Measurements from ENCODE around the gene LHX2. TPM values are rescaled to one million over a fixed set of nuclear protein-coding genes. Genes with fewer than 3 reads are reported as not detected.
A peak's percentile ranks its signal among the peaks of the same experiment; 100 is the strongest.

The LHX2 gene
- total and polyA plus RNA-seq, 2 of the 13 experiments (the other 11 are each of a cell fraction or from before 2014, with no cell fraction given) = not detected

- in situ Hi-C loops (cut with HindIII; ENCODE audit: extremely low pct_ligation_motif_present, low pct_unique_long_range_greater_than_20kb) (no loop called here), intact Hi-C loops (cut with micrococcal nuclease; ENCODE audit: unreplicated experiment) (no loop called here)
- H3K4me2 ChIP-seq (ENCODE audit: low read depth, low read length) = peak overlapping the region; percentile 71
- H3K9ac ChIP-seq (ENCODE audit: insufficient read depth, low read depth, low read length) = no peak overlapping the region
- peak overlapping the region; percentile 30 to 63 (median 31); a peak in 3 of 6 replicates for H3K4me3 ChIP-seq (replicated peaks in 1 of 3; ENCODE audit: insufficient read depth in 1 of 3, low read depth in 2 of 3, low read length in 3 of 3)
- 0 out of 2 replicates have a peak, but pooled peaks have one; percentile 10 for TF ChIP-seq EZH2 (conservative IDR thresholded peaks at IDR 0.05; ENCODE audit: low read depth, low read length)
- TF ChIP-seq RBM22 (optimal IDR thresholded peaks at IDR 0.05; ENCODE audit: low read length) = no peak
- H3K36me3 ChIP-seq (replicated peaks in 1 of 2; ENCODE audit: control insufficient read depth in 1 of 2, insufficient read depth in 2 of 2, low read length in 2 of 2) = no peaks in the 10 kb centered on the region
- ATAC-seq (no peak), FAIRE-seq (no peak), DNase-seq (ENCODE audit: low spot score) (no peak)
- no TSS peak for BruUV-seq (replicated peaks)
- H3K27ac ChIP-seq (ENCODE audit: extremely low read length, insufficient read depth, low read length) = no peak overlapping the region
- H4K20me1 ChIP-seq (ENCODE audit: insufficient read depth, low read length) = no peaks in the 10 kb centered on the region; the same call in 1 of the 2 replicates
- H2AFZ ChIP-seq (ENCODE audit: low read length) = no peak overlapping the region
- no peaks in the 10 kb centered on the region for H3K9me3 ChIP-seq (ENCODE audit: low read length)
- ChIA-PET CTCF (ENCODE audit: low intra/inter-chr PET ratio, low total read pairs) (no interaction called here), POLR2A (no interaction called here)
- peaks cover 20% of the 10 kb centered on the region for H3K4me1 ChIP-seq (ENCODE audit: insufficient read depth, low read length)
- 24% methylated on average over 27 of the region's 43 CpGs for WGBS (ENCODE audit: low lambda C conversion rate)
- no peaks in the 10 kb centered on the region for H3K79me2 ChIP-seq (ENCODE audit: insufficient read depth, low read length)
- H3K27me3 ChIP-seq (ENCODE audit: control insufficient read depth in 1 of 2, insufficient read depth in 2 of 2, low read length in 2 of 2) = peaks cover 22 to 84% of the 10 kb centered on the region in 2 experiments; a peak in 4 of 5 replicates
Measured at GRCh38 chr9:123998970-123999621, 12.5 kb upstream of the LHX2 start.

GRCh38 chr9:123999661-124000060 is 11.9 kb upstream of the LHX2 start:
- Histone ChIP-seq H3K4me3 (replicated peaks in 1 of 3; ENCODE audit: insufficient read depth in 1 of 3, low read depth in 2 of 3, low read length in 3 of 3) (peak overlapping the region in 1 of 3 experiments; percentile 58; a peak in 2 of 6 replicates), H3K4me1 (ENCODE audit: insufficient read depth, low read length) (peaks cover 20% of the 10 kb centered on the region), H3K27me3 (ENCODE audit: control insufficient read depth in 1 of 2, insufficient read depth in 2 of 2, low read length in 2 of 2) (peaks cover 22 to 83% of the 10 kb centered on the region in 2 experiments; a peak in 4 of 5 replicates), H4K20me1 (ENCODE audit: insufficient read depth, low read length) (no peaks in the 10 kb centered on the region; the same call in 1 of the 2 replicates), H3K79me2 (ENCODE audit: insufficient read depth, low read length) (no peaks in the 10 kb centered on the region), H3K27ac (ENCODE audit: extremely low read length, insufficient read depth, low read length) (no peak overlapping the region), H2AFZ (ENCODE audit: low read length) (no peak overlapping the region), H3K4me2 (ENCODE audit: low read depth, low read length) (peak overlapping the region; percentile 51; the same call in 1 of the 2 replicates), H3K36me3 (replicated peaks in 1 of 2; ENCODE audit: control insufficient read depth in 1 of 2, insufficient read depth in 2 of 2, low read length in 2 of 2) (no peaks in the 10 kb centered on the region), H3K9ac (ENCODE audit: insufficient read depth, low read depth, low read length) (no peak overlapping the region), H3K9me3 (ENCODE audit: low read length) (no peaks in the 10 kb centered on the region)
- no peak for TF ChIP-seq PREB (CRISPR knock-in tag; IDR thresholded peaks at IDR 0.05)
- no peak for TF ChIP-seq ZNF775 (CRISPR knock-in tag; IDR thresholded peaks at IDR 0.05; ENCODE audit: borderline replicate concordance)
- ATAC-seq = peak; percentile 51
- POLR2A ChIA-PET = no interaction called here
- CTCF ChIA-PET (ENCODE audit: low intra/inter-chr PET ratio, low total read pairs) = no interaction called here
- WGBS (ENCODE audit: low lambda C conversion rate) = no CpG with 5 or more reads among the region's 64 CpGs
- DNase-seq (ENCODE audit: low spot score) = no peak
- no TSS peak for BruUV-seq (replicated peaks)
- intact Hi-C loops (cut with micrococcal nuclease; ENCODE audit: unreplicated experiment) = no loop called here
- in situ Hi-C loops (cut with HindIII; ENCODE audit: extremely low pct_ligation_motif_present, low pct_unique_long_range_greater_than_20kb) = no loop called here
- FAIRE-seq = no peak

All from HepG2 (cell line).